Measurements from ENCODE around the gene KSR1.

DNA sequence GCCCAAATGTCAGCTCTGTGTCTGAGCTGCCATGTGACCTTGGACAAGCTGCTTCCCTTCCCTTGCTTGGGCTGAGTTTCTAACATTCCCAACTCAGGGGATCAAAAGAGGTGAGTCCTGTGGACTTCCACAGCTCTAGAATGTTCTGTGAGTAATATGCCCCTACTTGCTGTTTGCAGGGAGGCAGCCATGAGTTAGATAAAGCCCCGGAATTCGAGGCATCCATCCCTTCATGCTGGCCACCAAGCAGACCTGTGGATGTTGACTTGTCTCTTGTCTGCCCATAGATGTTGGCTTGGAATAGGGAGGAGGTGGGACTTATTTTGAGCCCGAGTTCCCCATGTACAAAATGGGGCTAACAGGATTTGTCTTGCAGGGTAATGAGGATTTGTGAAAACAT lies 36.2 kb downstream of the KSR1 start:
- TF ChIP-seq RAD21 (IDR thresholded peaks at IDR 0.05; ENCODE audit: low read length) (no peak), POLR2AphosphoS5 (IDR thresholded peaks at IDR 0.05; ENCODE audit: low read depth, low read length) (no peak), FOXM1 (IDR thresholded peaks at IDR 0.05; ENCODE audit: low read depth) (no peak), YY1 (IDR thresholded peaks at IDR 0.05; ENCODE audit: low read depth) (no peak), MEF2A (IDR thresholded peaks at IDR 0.05; ENCODE audit: borderline replicate concordance, low read depth) (no peak), SMC3 (IDR thresholded peaks at IDR 0.05; ENCODE audit: low read depth, low read length) (no peak), SIN3A (IDR thresholded peaks at IDR 0.05; ENCODE audit: borderline replicate concordance, low read depth, low read length) (no peak), CHD2 (IDR thresholded peaks at IDR 0.05; ENCODE audit: low read length, partially characterized antibody) (no peak)
- TF ChIP-seq, protein P1, sequence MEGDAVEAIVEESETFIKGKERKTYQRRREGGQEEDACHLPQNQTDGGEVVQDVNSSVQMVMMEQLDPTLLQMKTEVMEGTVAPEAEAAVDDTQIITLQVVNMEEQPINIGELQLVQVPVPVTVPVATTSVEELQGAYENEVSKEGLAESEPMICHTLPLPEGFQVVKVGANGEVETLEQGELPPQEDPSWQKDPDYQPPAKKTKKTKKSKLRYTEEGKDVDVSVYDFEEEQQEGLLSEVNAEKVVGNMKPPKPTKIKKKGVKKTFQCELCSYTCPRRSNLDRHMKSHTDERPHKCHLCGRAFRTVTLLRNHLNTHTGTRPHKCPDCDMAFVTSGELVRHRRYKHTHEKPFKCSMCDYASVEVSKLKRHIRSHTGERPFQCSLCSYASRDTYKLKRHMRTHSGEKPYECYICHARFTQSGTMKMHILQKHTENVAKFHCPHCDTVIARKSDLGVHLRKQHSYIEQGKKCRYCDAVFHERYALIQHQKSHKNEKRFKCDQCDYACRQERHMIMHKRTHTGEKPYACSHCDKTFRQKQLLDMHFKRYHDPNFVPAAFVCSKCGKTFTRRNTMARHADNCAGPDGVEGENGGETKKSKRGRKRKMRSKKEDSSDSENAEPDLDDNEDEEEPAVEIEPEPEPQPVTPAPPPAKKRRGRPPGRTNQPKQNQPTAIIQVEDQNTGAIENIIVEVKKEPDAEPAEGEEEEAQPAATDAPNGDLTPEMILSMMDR (IDR thresholded peaks at IDR 0.05) = no peak
- TF ChIP-seq, protein P2, sequence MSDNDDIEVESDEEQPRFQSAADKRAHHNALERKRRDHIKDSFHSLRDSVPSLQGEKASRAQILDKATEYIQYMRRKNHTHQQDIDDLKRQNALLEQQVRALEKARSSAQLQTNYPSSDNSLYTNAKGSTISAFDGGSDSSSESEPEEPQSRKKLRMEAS (IDR thresholded peaks at IDR 0.05; ENCODE audit: low read depth) = no peak
- TF ChIP-seq, protein P3, sequence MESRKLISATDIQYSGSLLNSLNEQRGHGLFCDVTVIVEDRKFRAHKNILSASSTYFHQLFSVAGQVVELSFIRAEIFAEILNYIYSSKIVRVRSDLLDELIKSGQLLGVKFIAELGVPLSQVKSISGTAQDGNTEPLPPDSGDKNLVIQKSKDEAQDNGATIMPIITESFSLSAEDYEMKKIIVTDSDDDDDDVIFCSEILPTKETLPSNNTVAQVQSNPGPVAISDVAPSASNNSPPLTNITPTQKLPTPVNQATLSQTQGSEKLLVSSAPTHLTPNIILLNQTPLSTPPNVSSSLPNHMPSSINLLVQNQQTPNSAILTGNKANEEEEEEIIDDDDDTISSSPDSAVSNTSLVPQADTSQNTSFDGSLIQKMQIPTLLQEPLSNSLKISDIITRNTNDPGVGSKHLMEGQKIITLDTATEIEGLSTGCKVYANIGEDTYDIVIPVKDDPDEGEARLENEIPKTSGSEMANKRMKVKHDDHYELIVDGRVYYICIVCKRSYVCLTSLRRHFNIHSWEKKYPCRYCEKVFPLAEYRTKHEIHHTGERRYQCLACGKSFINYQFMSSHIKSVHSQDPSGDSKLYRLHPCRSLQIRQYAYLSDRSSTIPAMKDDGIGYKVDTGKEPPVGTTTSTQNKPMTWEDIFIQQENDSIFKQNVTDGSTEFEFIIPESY (IDR thresholded peaks at IDR 0.05; ENCODE audit: borderline replicate concordance, low read depth) = no peak
